HEK293 (cell line): ENCODE data around the gene JAM3.

Experiments
- CTCF ChIA-PET: fragments of 350-600 bp; formaldehyde crosslinking; extraction: SDS; loops from one replicate; lab custom pipeline; 2021; ENCODE audit warnings: antibody characterized with exemption; lab: Yijun Ruan, JAX
- POLR2A ChIA-PET: fragments of 300-600 bp; formaldehyde crosslinking; extraction: SDS; loops from one replicate; lab custom pipeline; 2020; ENCODE audit warnings: antibody characterized with exemption, inconsistent platforms; lab: Yijun Ruan, JAX
- H3K27ac ChIP-seq: fragments of 200-500 bp; sonication (Bioruptor generic); 2 replicates; pipeline ENCODE4 v1.5.1; 2014; ENCODE audit warnings: low read depth, low read length, control low read depth, inconsistent platforms; ENCODE audit errors: extremely low read depth
- H3K36me3 ChIP-seq, 2 experiments: fragments of 200-500 bp in 1 of 2; sonication (Bioruptor generic) in 1 of 2; 1 replicate in 1 of 2; 2 replicates in 1 of 2; pipeline ENCODE4 v1.5.1; 2014 to 2017; ENCODE audit warnings: inconsistent platforms in 2 of 2, low read length in 2 of 2; ENCODE audit not compliant: control insufficient read depth in 2 of 2, insufficient read depth in 1 of 2
- H3K4me1 ChIP-seq: fragments of 200-500 bp; sonication (Bioruptor generic); 2 replicates; pipeline ENCODE4 v1.5.1; 2014; ENCODE audit warnings: mild to moderate bottlenecking, low read length, inconsistent platforms; ENCODE audit not compliant: control insufficient read depth, insufficient read depth
- H3K4me3 ChIP-seq: 2 replicates; pipeline ENCODE4 v1.5.1; 2011; ENCODE audit warnings: low read depth, mild to moderate bottlenecking, control low read depth, low read length, moderate library complexity
- H3K9me3 ChIP-seq: fragments of 200-500 bp; sonication (Bioruptor generic); 2 replicates; pipeline ENCODE4 v1.5.1; 2014; ENCODE audit warnings: low read depth, low read length, inconsistent platforms; ENCODE audit not compliant: control insufficient read depth, insufficient read depth
- BCL6B ChIP-seq: fragments of 450-650 bp; formaldehyde crosslinking; IDR thresholded peaks from 2 replicates; pipeline ENCODE4 v1.5.1; 2017; ENCODE audit warnings: missing biosample characterization, missing genetic modification characterization
- HIC1 ChIP-seq: fragments of 450-650 bp; formaldehyde crosslinking; IDR thresholded peaks from 2 replicates; pipeline ENCODE4 v1.5.1; 2016; ENCODE audit warnings: missing biosample characterization, missing genetic modification characterization
- KLF1 ChIP-seq: fragments of 450-650 bp; formaldehyde crosslinking; IDR thresholded peaks from 2 replicates; pipeline ENCODE4 v1.5.1; 2016; ENCODE audit warnings: missing biosample characterization, missing genetic modification characterization
- KLF16 ChIP-seq: fragments of 450-650 bp; formaldehyde crosslinking; IDR thresholded peaks from 2 replicates; pipeline ENCODE4 v1.5.1; 2017; ENCODE audit warnings: missing biosample characterization, missing genetic modification characterization
- SP7 ChIP-seq: fragments of 450-650 bp; formaldehyde crosslinking; IDR thresholded peaks from 2 replicates; pipeline ENCODE4 v1.5.1; 2016; ENCODE audit warnings: missing biosample characterization, missing genetic modification characterization
- ZBTB6 ChIP-seq: fragments of 450-650 bp; formaldehyde crosslinking; IDR thresholded peaks from 2 replicates; pipeline ENCODE4 v1.5.1; 2017; ENCODE audit warnings: missing biosample characterization, missing genetic modification characterization
- ZNF121 ChIP-seq: fragments of 450-650 bp; formaldehyde crosslinking; IDR thresholded peaks from 2 replicates; pipeline ENCODE4 v1.5.1; 2016; ENCODE audit warnings: missing biosample characterization, missing genetic modification characterization
- ZNF132 ChIP-seq: fragments of 450-650 bp; formaldehyde crosslinking; IDR thresholded peaks from 2 replicates; pipeline ENCODE4 v1.5.1; 2017; ENCODE audit warnings: missing biosample characterization, missing genetic modification characterization, borderline replicate concordance
- ZNF175 ChIP-seq: fragments of 450-650 bp; formaldehyde crosslinking; IDR thresholded peaks from 2 replicates; pipeline ENCODE4 v1.5.1; 2016; ENCODE audit warnings: missing biosample characterization, missing genetic modification characterization
- ZNF280C ChIP-seq: fragments of 450-650 bp; formaldehyde crosslinking; IDR thresholded peaks from 2 replicates; pipeline ENCODE4 v1.5.1; 2016; ENCODE audit warnings: missing biosample characterization, missing genetic modification characterization
- ZNF311 ChIP-seq: fragments of 450-650 bp; formaldehyde crosslinking; IDR thresholded peaks from 2 replicates; pipeline ENCODE4 v1.5.1; 2017; ENCODE audit warnings: missing biosample characterization, missing genetic modification characterization, borderline replicate concordance
- ZNF324 ChIP-seq: fragments of 450-650 bp; formaldehyde crosslinking; IDR thresholded peaks from 2 replicates; pipeline ENCODE4 v1.5.1; 2016; ENCODE audit warnings: missing biosample characterization, missing genetic modification characterization
- ZNF398 ChIP-seq: fragments of 450-650 bp; formaldehyde crosslinking; IDR thresholded peaks from 2 replicates; pipeline ENCODE4 v1.5.1; 2017; ENCODE audit warnings: missing biosample characterization, missing genetic modification characterization
- ZNF426 ChIP-seq: fragments of 450-650 bp; formaldehyde crosslinking; IDR thresholded peaks from 2 replicates; pipeline ENCODE4 v1.5.1; 2017; ENCODE audit warnings: missing biosample characterization, missing genetic modification characterization, mild to moderate bottlenecking, inconsistent platforms, moderate library complexity
- ZNF514 ChIP-seq: fragments of 450-650 bp; formaldehyde crosslinking; IDR thresholded peaks from 2 replicates; pipeline ENCODE4 v1.5.1; 2016; ENCODE audit warnings: missing biosample characterization, missing genetic modification characterization
- ZNF600 ChIP-seq: fragments of 450-650 bp; formaldehyde crosslinking; IDR thresholded peaks from 2 replicates; pipeline ENCODE4 v1.5.1; 2016; ENCODE audit warnings: missing biosample characterization, missing genetic modification characterization
- ZNF624 ChIP-seq: fragments of 450-650 bp; formaldehyde crosslinking; IDR thresholded peaks from 2 replicates; pipeline ENCODE4 v1.5.1; 2017; ENCODE audit warnings: missing biosample characterization, missing genetic modification characterization
- ZNF660 ChIP-seq: fragments of 450-650 bp; IDR thresholded peaks from 2 replicates; pipeline ENCODE4 v1.5.1; 2018; ENCODE audit warnings: missing biosample characterization, mild to moderate bottlenecking, missing genetic modification characterization
- ZSCAN4 ChIP-seq: fragments of 450-650 bp; formaldehyde crosslinking; IDR thresholded peaks from 2 replicates; pipeline ENCODE4 v1.5.1; 2017; ENCODE audit warnings: missing biosample characterization, missing genetic modification characterization

Gene JAM3

GRCh38 chr11:134066943-134067885 is 1.7 kb upstream of the JAM3 start:
- no peak overlapping the region for H3K4me3 ChIP-seq
- ChIA-PET POLR2A (no interaction called here), CTCF (interaction anchor here (0.6 to 1.9 kb wide), 2 partner anchors 16 to 903 kb away, joined by 3 to 6 read pairs; no protein-coding TSS in a partner anchor)
- no peaks in the 10 kb centered on the region for H3K36me3 ChIP-seq
- TF ChIP-seq BCL6B (tag by site-specific recombination) = no peak
- no peak for TF ChIP-seq ZNF660 (tag by site-specific recombination)
- peak; percentile 33; the same call in 1 of the 2 replicates for TF ChIP-seq KLF1 (tag by site-specific recombination)
- no peak for TF ChIP-seq ZNF311
- peaks cover 8% of the 10 kb centered on the region; the same call in 1 of the 2 replicates for H3K4me1 ChIP-seq
- no peak overlapping the region for H3K27ac ChIP-seq
- no peaks in the 10 kb centered on the region for H3K9me3 ChIP-seq

GRCh38 chr11:134069426-134070341 is 812 bp downstream of the JAM3 start:
- ChIA-PET CTCF (interaction anchor here (0.5 to 2.0 kb wide), 3 partner anchors 70 to 176 kb away, joined by 3 to 6 read pairs (median 4); no protein-coding TSS in a partner anchor), POLR2A (interaction anchor here (1.4 to 1.7 kb wide), 4 partner anchors 9 to 36 kb away, joined by 3 to 5 read pairs (median 4); no protein-coding TSS in a partner anchor)
- H3K27ac ChIP-seq = peak overlapping the region; percentile 59; the same call in 1 of the 2 replicates
- H3K4me3 ChIP-seq = peak overlapping the region; percentile 99
- H3K36me3 ChIP-seq = no peaks in the 10 kb centered on the region
- H3K9me3 ChIP-seq = no peaks in the 10 kb centered on the region
- peaks cover 14% of the 10 kb centered on the region; the same call in 1 of the 2 replicates for H3K4me1 ChIP-seq
- no peak for TF ChIP-seq HIC1 (tag by site-specific recombination)
- no peak for TF ChIP-seq ZBTB6 (tag by site-specific recombination)
- TF ChIP-seq ZNF514 (tag by site-specific recombination) = no peak
- no peak for TF ChIP-seq ZSCAN4 (tag by site-specific recombination)
- TF ChIP-seq ZNF280C (tag by site-specific recombination) = no peak
- TF ChIP-seq ZNF600 (tag by site-specific recombination) = no peak
- no peak for TF ChIP-seq ZNF426 (tag by site-specific recombination)
- no peak for TF ChIP-seq ZNF624 (tag by site-specific recombination)
- TF ChIP-seq ZNF132 = no peak
- TF ChIP-seq ZNF324 = no peak
- no peak for TF ChIP-seq KLF16
- no peak for TF ChIP-seq SP7 (tag by site-specific recombination)
- no peak for TF ChIP-seq ZNF121 (tag by site-specific recombination)
- no peak for TF ChIP-seq ZNF398 (tag by site-specific recombination)
- no peak for TF ChIP-seq ZNF175 (tag by site-specific recombination)
